IMR-90 (cell line): ENCODE data around the gene LTF. TPM values are rescaled to one million over a fixed set of nuclear protein-coding genes. Genes with fewer than 3 reads are reported as not detected.
A peak's percentile ranks its signal among the peaks of the same experiment; 100 is the strongest.

Experiments
- ATAC-seq: fragments of 200-7000 bp; cut with Tn5 transposase; 2 replicates; pipeline ENCODE4 v1.9.1; 2020; ENCODE audit warnings: low read depth, mild to moderate bottlenecking, moderate library complexity
- BruUV-seq: library from RNA; stranded (reverse); fragments of 400-500 nt; replicated peaks from 2 replicates; lab custom pipeline; 2021; lab: Mats Ljungman, UMichigan
- CTCF ChIA-PET: fragments of 300-600 bp; formaldehyde crosslinking; extraction: SDS; loops from one replicate; lab custom pipeline; 2021; ENCODE audit warnings: antibody characterized with exemption; lab: Yijun Ruan, JAX
- POLR2A ChIA-PET: fragments of 300-600 bp; sonication (Branson Sonifier 250); formaldehyde crosslinking; loops from one replicate; lab custom pipeline; 2022; ENCODE audit warnings: antibody characterized with exemption; ENCODE audit not compliant: unreplicated experiment; lab: Charles Lee
- DNase-seq: peaks from one replicate; pipeline ENCODE4 v3.0.0; 2013
- H2AFZ ChIP-seq: replicated peaks from 2 replicates; pipeline ENCODE3; 2013; ENCODE audit warnings: low read length, mild to moderate bottlenecking; ENCODE audit not compliant: poor library complexity
- H2AK5ac ChIP-seq: 2 replicates; pipeline ENCODE4 v1.6.1; 2013; ENCODE audit warnings: low read depth, low read length, inconsistent platforms
- H2AK9ac ChIP-seq: replicated peaks from 2 replicates; pipeline ENCODE3; 2013; ENCODE audit warnings: mild to moderate bottlenecking, low read depth, low read length, moderate library complexity; ENCODE audit not compliant: poor library complexity
- H2BK120ac ChIP-seq: 2 replicates; pipeline ENCODE4 v1.6.1; 2013; ENCODE audit warnings: low read depth, low read length, inconsistent platforms
- H2BK15ac ChIP-seq: 3 replicates; pipeline ENCODE4 v1.6.1; 2013; ENCODE audit warnings: low read depth, low read length, inconsistent platforms
- H2BK20ac ChIP-seq: 2 replicates; pipeline ENCODE4 v1.6.1; 2013; ENCODE audit warnings: low read depth, mild to moderate bottlenecking, inconsistent platforms, low read length, moderate library complexity
- H2BK5ac ChIP-seq: 2 replicates; pipeline ENCODE4 v1.6.1; 2013; ENCODE audit warnings: mild to moderate bottlenecking, low read depth, low read length, inconsistent platforms; ENCODE audit not compliant: poor library complexity, severe bottlenecking
- H3K14ac ChIP-seq: replicated peaks from 2 replicates; pipeline ENCODE4 v1.6.1; 2013; ENCODE audit warnings: low read depth, low read length, inconsistent platforms
- H3K18ac ChIP-seq: 2 replicates; pipeline ENCODE4 v1.6.1; 2013; ENCODE audit warnings: low read depth, low read length, control low read depth
- H3K23ac ChIP-seq: 2 replicates; pipeline ENCODE4 v1.6.1; 2013; ENCODE audit warnings: low read depth, low read length, inconsistent platforms
- H3K27ac ChIP-seq: 2 replicates; pipeline ENCODE4 v1.5.1; 2013; ENCODE audit warnings: mild to moderate bottlenecking, control low read depth, low read length; ENCODE audit not compliant: insufficient read depth
- H3K27me3 ChIP-seq: 2 replicates; pipeline ENCODE4 v1.6.1; 2013; ENCODE audit warnings: low read length; ENCODE audit not compliant: control insufficient read depth, insufficient read depth
- H3K36me3 ChIP-seq: 2 replicates; pipeline ENCODE4 v1.6.1; 2013; ENCODE audit warnings: low read length, mixed read lengths; ENCODE audit not compliant: control insufficient read depth, insufficient read depth
- H3K4ac ChIP-seq: 2 replicates; pipeline ENCODE4 v1.6.1; 2013; ENCODE audit warnings: low read depth, low read length, inconsistent platforms
- H3K4me1 ChIP-seq: 2 replicates; pipeline ENCODE4 v1.6.1; 2013; ENCODE audit warnings: low read length, mixed read lengths; ENCODE audit not compliant: control insufficient read depth, insufficient read depth
- H3K4me2 ChIP-seq: 2 replicates; pipeline ENCODE4 v1.6.1; 2013; ENCODE audit warnings: low read depth, mild to moderate bottlenecking, control low read depth, low read length, moderate library complexity
- H3K4me3 ChIP-seq: 2 replicates; pipeline ENCODE4 v1.5.1; 2013; ENCODE audit warnings: low read depth, mild to moderate bottlenecking, control low read depth, low read length, moderate library complexity; ENCODE audit not compliant: insufficient read depth
- H3K56ac ChIP-seq: 2 replicates; pipeline ENCODE4 v1.6.1; 2013; ENCODE audit warnings: low read length, inconsistent platforms; ENCODE audit not compliant: insufficient read depth; ENCODE audit errors: extremely low read depth
- H3K79me1 ChIP-seq, 2 experiments: 2 replicates each; pipeline ENCODE4 v1.6.1; 2013; ENCODE audit warnings: low read length in 2 of 2, inconsistent platforms in 1 of 2, low read depth in 1 of 2
- H3K9ac ChIP-seq: 2 replicates; pipeline ENCODE4 v1.6.1; 2013; ENCODE audit warnings: low read depth, low read length, control low read depth
- H3K9me1 ChIP-seq: 2 replicates; pipeline ENCODE4 v1.6.1; 2013; ENCODE audit warnings: low read length, inconsistent platforms; ENCODE audit not compliant: insufficient read depth
- H3K9me3 ChIP-seq: 2 replicates; pipeline ENCODE4 v1.6.1; 2013; ENCODE audit warnings: low read length; ENCODE audit not compliant: control insufficient read depth, insufficient read depth
- H4K20me1 ChIP-seq: 2 replicates; pipeline ENCODE4 v1.6.1; 2013; ENCODE audit warnings: low read length, inconsistent platforms; ENCODE audit not compliant: insufficient read depth
- H4K5ac ChIP-seq: 2 replicates; pipeline ENCODE4 v1.6.1; 2013; ENCODE audit warnings: mild to moderate bottlenecking, low read depth, low read length, control low read depth
- H4K8ac ChIP-seq, 2 experiments: 2 replicates each; pipeline ENCODE4 v1.6.1; 2013; ENCODE audit warnings: low read depth in 2 of 2, low read length in 2 of 2, control low read depth in 1 of 2, inconsistent platforms in 1 of 2
- H4K91ac ChIP-seq: 2 replicates; pipeline ENCODE4 v1.6.1; 2013; ENCODE audit warnings: low read depth, low read length, inconsistent platforms; ENCODE audit not compliant: insufficient read depth
- CEBPB ChIP-seq: IDR thresholded peaks from 2 replicates; pipeline ENCODE4 v1.6.1; 2012; ENCODE audit warnings: low read depth, low read length, improper control_type of control experiment
- MXI1 ChIP-seq: IDR thresholded peaks from 2 replicates; pipeline ENCODE4 v1.6.1; 2012; ENCODE audit warnings: low read depth, mild to moderate bottlenecking, low read length, moderate library complexity, borderline replicate concordance
- WGBS, 2 experiments: methylation state at CpG; one replicate each; pipeline versions ENCODE4 v1.1.5 to v1.1.7; 2013; ENCODE audit warnings: missing lambda C conversion rate in 2 of 2; ENCODE audit not compliant: insufficient read length in 1 of 2; ENCODE audit errors: extremely low coverage in 2 of 2; 5-methylcytosine and 5-hydroxymethylcytosine counted together
- dilution Hi-C: fragments of 300-500 bp; cut with HindIII; formaldehyde crosslinking; loops from one replicate; pipeline ENCODE4 v1.14.3; 2018; ENCODE audit warnings: low sequenced_read_pairs; ENCODE audit not compliant: unreplicated experiment
- in situ Hi-C: fragments of 300-500 bp; cut with MboI; formaldehyde crosslinking; loops from 3 replicates; pipeline ENCODE4 v1.14.3; 2019; ENCODE audit warnings: low sequenced_read_pairs, inconsistent platforms, mixed read lengths
- intact Hi-C: fragments of 100-400 bp; cut with micrococcal nuclease; formaldehyde crosslinking; loops from 2 replicates; pipeline ENCODE4 v1.10.0; 2022
- polyA plus RNA-seq, 3 experiments: library from polyadenylated mRNA; depleted of rRNA; stranded (reverse); fragments of >200 nt; gene quantifications; 2 replicates each; pipeline ENCODE4 v1.2.3, GENCODE V29; 2012; ENCODE audit warnings: low replicate concordance in 1 of 3
- total RNA-seq: library from RNA; depleted of rRNA; stranded (reverse); fragments of >200 nt; gene quantifications from 2 replicates; pipeline ENCODE4 v1.2.3, GENCODE V29; 2012
- TF ChIP-seq, protein P1 (sequence below): conservative IDR thresholded peaks from 2 replicates; pipeline ENCODE4 v1.5.1; 2012; ENCODE audit warnings: mild to moderate bottlenecking, low read depth, low read length, improper control_type of control experiment

LTF gene
- total and polyA plus RNA-seq, 2 of the 4 experiments (the other 2 are of a cell fraction), result not detected

DNA sequence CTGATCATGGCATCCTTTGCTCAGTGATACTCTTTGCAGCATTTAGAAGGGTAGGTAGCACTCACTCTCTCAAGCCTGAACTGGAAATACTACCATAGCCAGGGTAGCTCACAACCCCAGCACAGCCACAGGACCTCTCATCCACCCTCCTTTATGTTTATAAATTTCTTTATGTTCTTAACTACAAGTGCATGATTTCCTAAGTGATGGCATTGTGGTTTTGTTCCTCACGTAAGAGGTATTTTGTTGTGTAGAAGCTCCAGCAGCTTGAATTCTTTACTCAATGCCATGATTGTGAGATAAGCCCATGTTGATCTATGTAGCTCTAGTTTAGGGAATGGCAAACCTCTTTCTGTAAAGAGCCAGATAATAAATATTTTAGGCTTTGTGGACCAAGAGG lies 25.2 kb upstream of the LTF start:
- H3K79me1 ChIP-seq, result no peaks in the 10 kb centered on the region
- no peaks in the 10 kb centered on the region for H3K27me3 ChIP-seq
- H2BK120ac ChIP-seq, result peak overlapping the region; percentile 100
- H4K20me1 ChIP-seq, result no peaks in the 10 kb centered on the region
- H3K18ac ChIP-seq, result peak overlapping the region; percentile 74
- peak overlapping the region; percentile 99 for H2BK5ac ChIP-seq
- peak overlapping the region; percentile 100 for H2BK20ac ChIP-seq
- no TSS peak for BruUV-seq
- ChIA-PET CTCF (interaction anchor here (0.7 to 3.3 kb wide), 11 partner anchors 11 to 208 kb away, joined by 3 to 49 read pairs (median 4); no protein-coding TSS in a partner anchor), POLR2A (interaction anchor here (0.6 kb wide), 1 partner anchor 272 kb away, joined by 3 read pairs; no protein-coding TSS in a partner anchor)
- peak overlapping the region; percentile 99 for H4K91ac ChIP-seq
- no peaks in the 10 kb centered on the region for H3K36me3 ChIP-seq
- peak overlapping the region; percentile 91 for H2AK9ac ChIP-seq
- DNase-seq, result peak; percentile 96
- dilution Hi-C loops (no loop called here), intact Hi-C loops (loop anchor here (2.0 to 5.0 kb wide), 2 partner anchors 205 to 417 kb away; no protein-coding TSS in a partner anchor), in situ Hi-C loops (loop anchor here (5.0 to 25.0 kb wide), 2 partner anchors 142 to 397 kb away; partner anchors contain the start of gene PTH1R)
- peak overlapping the region; percentile 96 to 98 for H4K8ac ChIP-seq
- no CpG with 5 or more reads among the region's 1 CpG for WGBS, 2 experiments
- H3K27ac ChIP-seq, result peak overlapping the region; percentile 74
- H4K5ac ChIP-seq, result peak overlapping the region; percentile 89
- no peaks in the 10 kb centered on the region for H3K9me3 ChIP-seq
- H3K14ac ChIP-seq, result peak overlapping the region; percentile 98
- peak overlapping the region; percentile 99 for H3K4ac ChIP-seq
- H3K56ac ChIP-seq, result peak overlapping the region; percentile 80
- H3K9ac ChIP-seq, result peak overlapping the region; percentile 50
- ATAC-seq, result peak; percentile 66
- H2AFZ ChIP-seq, result no peak overlapping the region
- TF ChIP-seq MXI1 (no peak), CEBPB (peak; percentile 78)
- TF ChIP-seq, protein P1, sequence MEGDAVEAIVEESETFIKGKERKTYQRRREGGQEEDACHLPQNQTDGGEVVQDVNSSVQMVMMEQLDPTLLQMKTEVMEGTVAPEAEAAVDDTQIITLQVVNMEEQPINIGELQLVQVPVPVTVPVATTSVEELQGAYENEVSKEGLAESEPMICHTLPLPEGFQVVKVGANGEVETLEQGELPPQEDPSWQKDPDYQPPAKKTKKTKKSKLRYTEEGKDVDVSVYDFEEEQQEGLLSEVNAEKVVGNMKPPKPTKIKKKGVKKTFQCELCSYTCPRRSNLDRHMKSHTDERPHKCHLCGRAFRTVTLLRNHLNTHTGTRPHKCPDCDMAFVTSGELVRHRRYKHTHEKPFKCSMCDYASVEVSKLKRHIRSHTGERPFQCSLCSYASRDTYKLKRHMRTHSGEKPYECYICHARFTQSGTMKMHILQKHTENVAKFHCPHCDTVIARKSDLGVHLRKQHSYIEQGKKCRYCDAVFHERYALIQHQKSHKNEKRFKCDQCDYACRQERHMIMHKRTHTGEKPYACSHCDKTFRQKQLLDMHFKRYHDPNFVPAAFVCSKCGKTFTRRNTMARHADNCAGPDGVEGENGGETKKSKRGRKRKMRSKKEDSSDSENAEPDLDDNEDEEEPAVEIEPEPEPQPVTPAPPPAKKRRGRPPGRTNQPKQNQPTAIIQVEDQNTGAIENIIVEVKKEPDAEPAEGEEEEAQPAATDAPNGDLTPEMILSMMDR, result 0 out of 2 replicates have a peak, but pooled peaks have one; percentile 2
- peaks cover 9% of the 10 kb centered on the region for H3K9me1 ChIP-seq
- no peak overlapping the region for H3K4me2 ChIP-seq
- no peak overlapping the region for H3K4me3 ChIP-seq
- peak overlapping the region; percentile 90; the same call in 2 of the 3 replicates for H2BK15ac ChIP-seq
- peaks cover 15% of the 10 kb centered on the region for H3K4me1 ChIP-seq
- H2AK5ac ChIP-seq, result peak overlapping the region; percentile 89
- H3K23ac ChIP-seq, result peak overlapping the region; percentile 99
